Activated naive CD4-positive, alpha-beta T cell (primary cell): ENCODE measurements around the gene SAA1.
"Not testable (repeated sequence)": the region's sequence is repeated elsewhere in the genome, so short reads cannot be mapped to it uniquely, and the experiment has no call there.

Experiments used
- DNase-seq, 4 experiments: peaks; one replicate each; lab custom pipeline; 2025; lab: John Stamatoyannopoulos, UW

Gene SAA1

GRCh38 chr11:18259259-18259658 is 6.8 kb upstream of the SAA1 start:
- no peak for DNase-seq

GRCh38 chr11:18261721-18262120 is 4.3 kb upstream of the SAA1 start:
- DNase-seq: no peak

- not testable (repeated sequence) for DNase-seq
These were observed 3.2 kb upstream of the SAA1 start for GRCh38 chr11:18262681-18263350.

DNA sequence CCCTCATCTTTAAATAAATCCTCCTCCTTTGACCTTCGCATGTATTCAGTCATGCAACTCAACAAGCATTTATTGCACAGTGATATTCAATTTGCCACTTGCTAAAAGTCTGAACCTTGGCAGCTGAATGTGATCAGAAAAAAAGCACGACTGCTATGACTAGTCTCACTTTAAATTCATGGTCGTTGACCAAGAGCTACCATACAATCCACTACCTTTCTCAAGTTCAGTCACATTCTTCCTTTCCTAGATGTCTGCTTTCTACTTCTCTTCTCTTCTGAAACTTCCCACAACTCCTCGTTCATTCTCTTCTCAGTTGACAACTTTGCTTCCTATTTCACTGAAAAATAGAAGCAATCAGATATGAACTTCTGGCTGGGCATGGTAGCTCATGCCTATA is 2.0 kb upstream of the SAA1 start:
- no peak for DNase-seq

DNA sequence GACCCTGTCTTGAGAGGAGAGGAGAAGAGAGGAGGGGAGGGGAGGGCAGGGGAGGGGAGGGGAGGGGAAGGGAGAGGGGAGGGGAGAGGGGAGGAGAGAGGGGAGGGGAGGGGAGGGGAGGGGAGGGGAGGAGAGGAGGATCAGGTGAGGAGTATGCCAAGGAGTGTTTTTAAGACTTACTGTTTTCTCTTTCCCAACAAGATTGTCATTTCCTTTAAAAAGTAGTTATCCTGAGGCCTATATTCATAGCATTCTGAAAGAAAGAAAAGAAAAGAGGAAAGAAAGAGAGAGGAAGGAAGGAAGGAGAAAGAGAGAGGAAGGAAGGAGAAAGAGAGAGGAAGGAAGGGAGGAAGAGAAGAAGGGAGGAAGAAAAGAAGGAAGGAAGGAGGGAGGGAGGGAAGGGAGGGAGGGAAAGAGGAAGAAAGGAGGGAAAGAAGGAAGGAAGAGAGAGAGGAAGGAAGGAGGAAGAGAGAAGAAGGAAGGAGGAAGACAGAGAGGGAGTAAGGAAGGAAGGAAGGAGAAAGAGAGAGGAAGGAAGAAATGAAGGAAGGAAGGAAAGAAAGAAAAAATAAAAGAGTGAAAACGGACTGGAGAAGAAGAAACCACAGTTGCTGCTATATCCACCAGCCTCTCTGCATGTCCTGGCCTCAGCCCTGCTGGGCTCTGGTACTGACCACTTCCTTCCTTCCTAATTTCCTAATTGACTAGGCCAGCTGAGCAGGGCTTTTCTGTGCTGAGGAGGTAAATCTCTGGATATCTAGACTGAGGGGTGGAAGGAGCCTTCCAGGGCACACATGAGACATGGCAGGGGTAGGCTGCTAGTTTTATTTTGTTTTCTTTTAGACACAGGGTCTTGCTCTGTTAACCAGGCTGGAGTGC is 1.1 kb upstream of the SAA1 start:
- no peak for DNase-seq

- DNase-seq: not testable (repeated sequence)
These were observed 1.5 kb downstream of the SAA1 start for GRCh38 chr11:18267335-18268133.

DNA sequence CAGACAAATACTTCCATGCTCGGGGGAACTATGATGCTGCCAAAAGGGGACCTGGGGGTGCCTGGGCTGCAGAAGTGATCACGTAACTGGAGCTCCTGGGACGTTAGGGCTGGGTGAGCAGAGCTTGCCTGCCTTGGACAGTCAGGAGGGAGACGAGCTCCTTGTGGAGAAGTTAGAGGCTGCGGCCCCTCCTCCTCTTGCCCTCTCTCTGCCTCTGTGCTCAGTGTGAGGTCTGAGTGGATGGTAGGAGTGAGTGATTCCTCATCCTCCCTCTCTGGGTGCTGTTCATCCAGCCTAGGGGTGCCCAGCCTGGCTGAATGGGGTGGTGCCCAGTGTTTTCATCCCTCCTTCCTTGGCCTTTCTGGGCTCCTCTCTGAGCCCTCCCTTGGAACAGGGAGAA is 3.2 kb downstream of the SAA1 start:
- not testable (repeated sequence) for DNase-seq

DNA sequence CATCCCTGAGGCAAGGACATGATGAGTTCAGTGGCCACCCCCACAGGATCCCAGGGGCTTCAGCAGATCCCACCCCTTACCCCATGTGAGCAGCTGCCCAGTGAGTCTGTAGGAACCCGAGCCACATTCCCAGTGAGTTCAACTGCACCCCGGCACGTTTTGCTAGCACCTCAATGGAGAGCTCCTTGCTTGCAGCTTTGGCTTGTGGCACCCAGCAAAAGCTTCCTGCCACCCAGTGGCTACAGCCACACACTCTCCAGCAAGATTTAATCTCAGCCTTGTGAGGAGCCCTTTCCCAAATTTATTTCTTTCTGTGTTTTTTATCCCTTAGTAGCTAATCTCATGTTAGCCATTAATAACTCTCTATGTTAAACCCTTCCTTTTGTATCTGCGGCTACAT is 4.0 kb downstream of the SAA1 start:
- no peak for DNase-seq

DNA sequence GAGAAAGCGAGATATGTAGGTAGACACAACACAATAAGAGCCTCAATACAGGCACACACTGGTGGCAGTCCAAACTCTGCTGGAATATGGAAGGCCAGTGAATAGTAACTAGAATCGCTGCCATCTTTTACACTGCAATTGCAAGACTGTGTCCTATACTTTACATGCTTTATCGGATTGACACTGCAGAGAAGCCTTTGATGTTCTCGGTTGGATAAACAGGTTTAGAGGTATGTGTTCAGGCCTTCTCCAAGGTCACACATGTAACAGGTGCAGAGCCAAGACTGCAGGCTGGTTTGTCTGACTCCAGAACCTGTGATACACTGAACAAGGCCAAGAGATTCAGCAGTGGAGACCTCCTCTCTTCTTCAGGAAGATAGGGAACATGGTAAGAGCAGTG is 5.1 kb downstream of the SAA1 start:
- DNase-seq: no peak

DNA sequence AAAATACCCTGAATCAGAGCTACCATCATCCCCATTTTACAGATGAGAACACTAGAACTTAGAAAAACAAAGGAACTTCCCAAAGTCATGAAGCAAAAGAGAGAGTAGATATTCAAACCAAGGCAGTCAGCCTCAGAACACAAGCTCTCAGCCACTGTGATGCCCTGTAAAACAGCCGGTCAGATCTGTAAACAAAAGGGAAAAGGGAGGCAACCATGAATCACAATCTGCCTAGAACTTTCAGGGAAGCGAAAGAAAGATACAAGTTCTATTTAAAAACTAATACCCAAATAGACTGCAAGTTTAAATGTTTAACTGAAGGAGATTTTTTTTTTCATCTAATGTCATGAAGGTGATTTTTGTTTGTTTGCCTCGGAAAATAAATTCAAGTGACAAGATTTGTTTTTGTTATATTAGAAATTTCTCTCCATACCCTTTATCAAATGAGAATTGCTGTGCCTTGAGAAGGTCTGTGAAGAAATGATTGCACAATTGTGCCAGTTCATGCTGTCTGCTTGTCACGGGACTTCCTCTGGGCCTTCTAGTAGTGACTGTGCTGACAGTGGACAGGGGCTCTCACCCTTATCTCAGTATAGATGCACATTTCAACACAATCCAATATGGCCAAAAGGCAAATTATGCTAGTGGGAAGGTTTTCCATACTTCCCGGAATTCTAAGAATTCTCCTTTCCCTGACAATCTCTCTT is 11.7 kb downstream of the SAA1 start:
- no peak for DNase-seq

DNA sequence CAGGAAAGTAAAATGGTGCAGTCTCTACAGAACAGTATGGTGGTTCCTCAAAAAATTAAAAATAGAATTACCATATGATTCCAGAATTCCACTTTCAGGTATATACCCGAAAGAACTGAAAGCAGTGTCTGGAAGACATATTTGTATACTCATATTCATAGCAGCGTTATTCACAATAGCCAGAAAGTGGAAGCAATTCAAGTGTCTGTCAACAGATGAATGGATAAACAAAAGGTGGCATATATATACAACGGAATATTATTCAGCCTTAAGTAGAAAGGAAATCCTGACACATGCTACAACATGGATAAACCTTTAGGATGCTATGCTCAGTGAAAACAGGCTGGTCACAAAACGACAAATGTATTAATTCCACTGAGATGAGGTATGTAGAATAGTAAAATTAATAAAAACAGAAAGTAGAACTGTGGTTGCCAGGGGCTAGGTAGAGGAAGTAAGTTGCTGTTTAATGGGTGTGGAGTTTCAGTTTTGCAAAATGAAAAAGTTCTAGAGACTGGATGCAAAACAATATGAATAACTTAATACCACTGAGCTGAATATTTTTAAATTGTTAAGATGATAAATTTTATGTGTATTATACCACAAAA is 14.5 kb downstream of the SAA1 start:
- DNase-seq: no peak

- DNase-seq: no peak
These were observed 16.6 kb downstream of the SAA1 start for GRCh38 chr11:18282626-18283025.

GRCh38 chr11:18285841-18286240 is 19.8 kb downstream of the SAA1 start:
- DNase-seq: no peak

- DNase-seq: no peak
These were observed 22.8 kb downstream of the SAA1 start for GRCh38 chr11:18288911-18289310.

DNA sequence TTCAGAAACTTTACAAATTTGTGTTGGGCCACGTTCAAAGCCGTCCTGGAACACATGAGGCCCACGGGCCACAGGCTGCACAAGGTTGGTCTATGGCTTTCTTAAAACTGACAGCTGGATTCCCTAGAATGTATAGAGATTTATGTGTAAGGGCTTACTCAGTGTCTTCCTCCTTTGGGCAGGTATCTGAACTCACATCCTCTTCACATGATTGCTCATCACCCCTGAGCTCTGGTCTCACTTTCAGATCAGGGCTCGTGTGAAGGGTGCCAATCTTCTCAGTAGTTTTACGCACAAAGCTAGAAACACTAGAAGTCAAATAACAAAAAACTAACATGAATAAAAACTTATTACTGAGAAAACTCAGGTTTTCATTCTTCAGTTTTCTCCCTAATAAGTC is 28.8 kb downstream of the SAA1 start:
- no peak for DNase-seq

GRCh38 chr11:18295316-18295715 is 29.3 kb downstream of the SAA1 start:
- no peak for DNase-seq

DNA sequence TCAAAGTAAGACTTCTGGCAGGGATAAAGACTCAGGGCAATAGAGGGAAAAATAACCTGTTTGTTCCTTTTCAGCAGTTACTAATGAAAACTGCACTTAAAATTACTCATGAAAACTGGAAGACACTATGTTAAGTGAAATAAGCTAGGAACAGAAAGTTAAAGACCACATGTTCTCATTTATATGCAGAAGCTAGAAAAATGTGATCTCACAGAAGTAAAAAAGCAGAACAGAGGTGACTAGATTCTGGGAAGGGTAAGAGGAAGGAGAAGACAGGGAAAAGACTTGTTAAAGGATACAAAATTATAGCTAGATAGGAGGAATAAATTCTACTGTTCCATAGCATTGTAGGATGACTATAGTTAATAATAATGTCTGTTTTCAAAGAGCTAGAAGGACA is 33.7 kb downstream of the SAA1 start:
- no peak for DNase-seq

GRCh38 chr11:18304745-18305144 is 38.7 kb downstream of the SAA1 start:
- no peak for DNase-seq

GRCh38 chr11:18307461-18308139 is 41.5 kb downstream of the SAA1 start:
- no peak for DNase-seq

DNA sequence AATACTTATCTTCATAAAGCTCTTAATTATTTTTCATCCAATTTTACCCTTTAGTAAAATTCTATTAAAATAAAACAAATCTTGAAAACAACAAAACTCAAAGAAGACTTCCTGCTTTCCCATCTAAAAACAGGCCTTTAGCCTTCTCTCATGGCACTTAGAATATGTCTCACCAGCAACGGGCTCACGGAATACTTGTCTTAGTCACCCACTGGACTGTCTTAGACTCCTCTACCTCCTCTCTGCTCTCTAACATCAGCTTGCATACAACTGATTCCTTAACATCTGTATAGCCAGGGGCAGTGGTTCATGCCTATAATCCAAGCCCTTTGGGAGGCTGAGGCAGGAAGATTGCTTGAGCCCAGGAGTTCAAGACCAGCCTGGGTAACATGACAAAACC is 42.2 kb downstream of the SAA1 start:
- no peak for DNase-seq

DNA sequence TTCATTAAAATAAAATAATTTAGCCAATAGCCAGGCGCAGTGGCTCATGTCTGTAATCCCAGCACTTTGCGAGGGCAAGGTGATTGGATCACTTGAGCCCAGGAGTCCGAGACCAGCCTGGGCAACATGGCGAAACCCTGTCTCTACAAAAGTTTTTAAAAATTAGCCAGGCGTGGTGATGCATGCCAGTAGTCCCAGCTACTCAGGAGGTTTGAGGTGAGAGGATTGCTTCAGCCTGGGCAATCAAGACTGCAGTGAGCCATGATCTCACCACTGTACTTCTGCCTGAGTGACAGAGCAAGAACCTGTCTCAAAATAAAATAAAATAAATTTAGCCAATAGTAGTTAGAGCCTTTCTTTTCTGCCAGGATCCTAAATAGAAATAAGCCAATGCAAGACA is 43.6 kb downstream of the SAA1 start:
- no peak for DNase-seq
